ENCODE measurements around the gene LRRC74A. TPM values are rescaled to one million over a fixed set of nuclear protein-coding genes. Genes with fewer than 3 reads are reported as not detected.

LRRC74A gene
- total and polyA plus RNA-seq, 2 experiments from 2014 or later, result not detected

DNA sequence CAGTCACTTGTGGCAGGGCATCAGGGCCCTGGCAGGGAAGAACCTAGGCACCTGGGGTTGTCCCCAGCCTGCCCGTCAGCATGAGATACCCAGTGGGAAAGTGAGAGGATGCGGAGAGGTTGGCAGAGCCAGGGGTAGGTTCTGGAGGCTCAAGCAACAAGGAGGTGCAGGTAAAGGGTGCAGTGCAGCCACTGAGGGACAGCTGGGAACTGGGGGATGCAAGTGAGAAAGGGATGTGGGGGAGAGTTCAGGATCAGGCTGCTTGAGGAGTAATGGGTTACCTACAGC is 46.2 kb upstream of the LRRC74A start (continued):
- TF ChIP-seq, protein P1, sequence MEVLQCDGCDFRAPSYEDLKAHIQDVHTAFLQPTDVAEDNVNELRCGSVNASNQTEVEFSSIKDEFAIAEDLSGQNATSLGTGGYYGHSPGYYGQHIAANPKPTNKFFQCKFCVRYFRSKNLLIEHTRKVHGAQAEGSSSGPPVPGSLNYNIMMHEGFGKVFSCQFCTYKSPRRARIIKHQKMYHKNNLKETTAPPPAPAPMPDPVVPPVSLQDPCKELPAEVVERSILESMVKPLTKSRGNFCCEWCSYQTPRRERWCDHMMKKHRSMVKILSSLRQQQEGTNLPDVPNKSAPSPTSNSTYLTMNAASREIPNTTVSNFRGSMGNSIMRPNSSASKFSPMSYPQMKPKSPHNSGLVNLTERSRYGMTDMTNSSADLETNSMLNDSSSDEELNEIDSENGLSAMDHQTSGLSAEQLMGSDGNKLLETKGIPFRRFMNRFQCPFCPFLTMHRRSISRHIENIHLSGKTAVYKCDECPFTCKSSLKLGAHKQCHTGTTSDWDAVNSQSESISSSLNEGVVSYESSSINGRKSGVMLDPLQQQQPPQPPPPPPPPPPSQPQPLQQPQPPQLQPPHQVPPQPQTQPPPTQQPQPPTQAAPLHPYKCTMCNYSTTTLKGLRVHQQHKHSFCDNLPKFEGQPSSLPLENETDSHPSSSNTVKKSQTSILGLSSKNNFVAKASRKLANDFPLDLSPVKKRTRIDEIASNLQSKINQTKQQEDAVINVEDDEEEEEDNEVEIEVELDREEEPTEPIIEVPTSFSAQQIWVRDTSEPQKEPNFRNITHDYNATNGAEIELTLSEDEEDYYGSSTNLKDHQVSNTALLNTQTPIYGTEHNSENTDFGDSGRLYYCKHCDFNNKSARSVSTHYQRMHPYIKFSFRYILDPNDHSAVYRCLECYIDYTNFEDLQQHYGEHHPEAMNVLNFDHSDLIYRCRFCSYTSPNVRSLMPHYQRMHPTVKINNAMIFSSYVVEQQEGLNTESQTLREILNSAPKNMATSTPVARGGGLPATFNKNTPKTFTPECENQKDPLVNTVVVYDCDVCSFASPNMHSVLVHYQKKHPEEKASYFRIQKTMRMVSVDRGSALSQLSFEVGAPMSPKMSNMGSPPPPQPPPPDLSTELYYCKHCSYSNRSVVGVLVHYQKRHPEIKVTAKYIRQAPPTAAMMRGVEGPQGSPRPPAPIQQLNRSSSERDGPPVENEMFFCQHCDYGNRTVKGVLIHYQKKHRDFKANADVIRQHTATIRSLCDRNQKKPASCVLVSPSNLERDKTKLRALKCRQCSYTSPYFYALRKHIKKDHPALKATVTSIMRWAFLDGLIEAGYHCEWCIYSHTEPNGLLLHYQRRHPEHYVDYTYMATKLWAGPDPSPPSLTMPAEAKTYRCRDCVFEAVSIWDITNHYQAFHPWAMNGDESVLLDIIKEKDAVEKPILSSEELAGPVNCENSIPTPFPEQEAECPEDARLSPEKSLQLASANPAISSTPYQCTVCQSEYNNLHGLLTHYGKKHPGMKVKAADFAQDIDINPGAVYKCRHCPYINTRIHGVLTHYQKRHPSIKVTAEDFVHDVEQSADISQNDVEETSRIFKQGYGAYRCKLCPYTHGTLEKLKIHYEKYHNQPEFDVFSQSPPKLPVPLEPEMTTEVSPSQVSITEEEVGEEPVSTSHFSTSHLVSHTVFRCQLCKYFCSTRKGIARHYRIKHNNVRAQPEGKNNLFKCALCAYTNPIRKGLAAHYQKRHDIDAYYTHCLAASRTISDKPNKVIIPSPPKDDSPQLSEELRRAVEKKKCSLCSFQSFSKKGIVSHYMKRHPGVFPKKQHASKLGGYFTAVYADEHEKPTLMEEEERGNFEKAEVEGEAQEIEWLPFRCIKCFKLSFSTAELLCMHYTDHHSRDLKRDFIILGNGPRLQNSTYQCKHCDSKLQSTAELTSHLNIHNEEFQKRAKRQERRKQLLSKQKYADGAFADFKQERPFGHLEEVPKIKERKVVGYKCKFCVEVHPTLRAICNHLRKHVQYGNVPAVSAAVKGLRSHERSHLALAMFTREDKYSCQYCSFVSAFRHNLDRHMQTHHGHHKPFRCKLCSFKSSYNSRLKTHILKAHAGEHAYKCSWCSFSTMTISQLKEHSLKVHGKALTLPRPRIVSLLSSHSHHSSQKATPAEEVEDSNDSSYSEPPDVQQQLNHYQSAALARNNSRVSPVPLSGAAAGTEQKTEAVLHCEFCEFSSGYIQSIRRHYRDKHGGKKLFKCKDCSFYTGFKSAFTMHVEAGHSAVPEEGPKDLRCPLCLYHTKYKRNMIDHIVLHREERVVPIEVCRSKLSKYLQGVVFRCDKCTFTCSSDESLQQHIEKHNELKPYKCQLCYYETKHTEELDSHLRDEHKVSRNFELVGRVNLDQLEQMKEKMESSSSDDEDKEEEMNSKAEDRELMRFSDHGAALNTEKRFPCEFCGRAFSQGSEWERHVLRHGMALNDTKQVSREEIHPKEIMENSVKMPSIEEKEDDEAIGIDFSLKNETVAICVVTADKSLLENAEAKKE (CRISPR knock-in tag; IDR thresholded peaks at IDR 0.05), result no peak
- TF ChIP-seq JUNB (IDR thresholded peaks at IDR 0.05; ENCODE audit: unreplicated experiment), result no peak
- no peak for TF ChIP-seq EZH2phosphoT487 (IDR thresholded peaks at IDR 0.05; ENCODE audit: unreplicated experiment)
- TF ChIP-seq ZNF331 (CRISPR knock-in tag; IDR thresholded peaks at IDR 0.05; ENCODE audit: low read depth), result no peak

DNA sequence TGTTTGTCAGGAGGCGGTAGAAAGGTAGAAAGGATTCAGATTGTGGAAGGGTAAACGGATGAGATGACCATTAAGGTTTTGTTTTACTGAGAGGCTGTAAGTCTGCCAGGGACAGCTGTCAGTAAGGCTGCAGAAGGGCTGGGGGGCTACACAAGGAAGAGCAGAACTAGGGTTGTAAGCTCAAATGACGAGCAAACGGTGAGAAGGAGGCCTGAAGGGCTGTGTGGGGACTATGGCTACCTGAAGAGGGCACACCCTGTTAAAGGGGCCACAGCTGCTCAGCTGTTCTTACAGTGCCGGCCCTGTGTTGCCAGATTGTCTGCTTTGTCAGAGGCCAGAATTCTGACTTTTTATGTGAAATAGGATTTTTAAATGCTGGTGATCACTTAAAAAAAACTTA is 45.8 kb upstream of the LRRC74A start:
- Histone ChIP-seq H3K27ac (ENCODE audit: low read depth) (no peak overlapping the region), H3K36me3 (ENCODE audit: insufficient read depth) (peaks cover 4% of the 10 kb centered on the region; the same call in 1 of the 2 replicates), H3K4me1 (ENCODE audit: insufficient read depth) (no peaks in the 10 kb centered on the region), H3K79me2 (replicated peaks; ENCODE audit: insufficient read depth) (no peaks in the 10 kb centered on the region), H3K27me3 (ENCODE audit: insufficient read depth) (no peaks in the 10 kb centered on the region), H2AFZ (no peak overlapping the region), H3K4me2 (no peak overlapping the region), H3F3A (replicated peaks; ENCODE audit: low read depth) (no peaks in the 10 kb centered on the region), H3K4me3 (no peak overlapping the region), H3K9me2 (ENCODE audit: insufficient read depth) (no peaks in the 10 kb centered on the region), H4K20me1 (replicated peaks; ENCODE audit: insufficient read depth) (0 out of 2 replicates have a peak, but pooled peaks cover 3% of the 10 kb centered on the region)
- H3K4me1 Mint-ChIP-seq, result peaks cover 26% of the 10 kb centered on the region
- no peaks in the 10 kb centered on the region for H3K9me3 Mint-ChIP-seq
- H3K27ac Mint-ChIP-seq, result no peak overlapping the region
- no peak for ATAC-seq
- H3K27me3 Mint-ChIP-seq (ENCODE audit: insufficient read depth, low read depth, poor library complexity), result peaks cover 13% of the 10 kb centered on the region
- H3K36me3 Mint-ChIP-seq (ENCODE audit: low read depth), result peaks cover 21% of the 10 kb centered on the region; the same call in 2 of the 3 replicates
- no peak for DNase-seq (ENCODE audit: low spot score)
- no peak overlapping the region for H3K4me3 Mint-ChIP-seq
- TF ChIP-seq STAT1 (IDR thresholded peaks at IDR 0.05; ENCODE audit: unreplicated experiment), result no peak
- TF ChIP-seq, protein P2, sequence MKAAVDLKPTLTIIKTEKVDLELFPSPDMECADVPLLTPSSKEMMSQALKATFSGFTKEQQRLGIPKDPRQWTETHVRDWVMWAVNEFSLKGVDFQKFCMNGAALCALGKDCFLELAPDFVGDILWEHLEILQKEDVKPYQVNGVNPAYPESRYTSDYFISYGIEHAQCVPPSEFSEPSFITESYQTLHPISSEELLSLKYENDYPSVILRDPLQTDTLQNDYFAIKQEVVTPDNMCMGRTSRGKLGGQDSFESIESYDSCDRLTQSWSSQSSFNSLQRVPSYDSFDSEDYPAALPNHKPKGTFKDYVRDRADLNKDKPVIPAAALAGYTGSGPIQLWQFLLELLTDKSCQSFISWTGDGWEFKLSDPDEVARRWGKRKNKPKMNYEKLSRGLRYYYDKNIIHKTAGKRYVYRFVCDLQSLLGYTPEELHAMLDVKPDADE (IDR thresholded peaks at IDR 0.05), result no peak
- TF ChIP-seq ZNF331 (CRISPR knock-in tag; IDR thresholded peaks at IDR 0.05; ENCODE audit: low read depth), result no peak
- TF ChIP-seq NANOG (IDR thresholded peaks at IDR 0.05; ENCODE audit: borderline replicate concordance), result no peak
- TF ChIP-seq, protein P1 (CRISPR knock-in tag; IDR thresholded peaks at IDR 0.05), result no peak
